Left ventricle myocardium superior (tissue), 1 donor: ENCODE data around the gene KRI1. TPM values are rescaled to one million over a fixed set of nuclear protein-coding genes. Genes with fewer than 3 reads are reported as not detected.
A peak's percentile ranks its signal among the peaks of the same experiment; 100 is the strongest.
"Not testable (repeated sequence)": the region's sequence is repeated elsewhere in the genome, so short reads cannot be mapped to it uniquely, and the experiment has no call there.

Experiments
- ATAC-seq: fragments of 200-7000 bp; cut with Tn5 transposase; one replicate; pipeline ENCODE4 v1.9.1; 2020; ENCODE audit warnings: mild to moderate bottlenecking, moderate library complexity
- DNase-seq: peaks from one replicate; pipeline ENCODE4 v3.0.0-alpha.2; 2020
- intact Hi-C: fragments of 100-400 bp; cut with micrococcal nuclease; formaldehyde crosslinking; loops from one replicate; pipeline ENCODE4 v1.11.0; 2022
- total RNA-seq: library from RNA; stranded (reverse); fragmentation: NEBNext Ultra II Directional; extraction: Animal tissue kit (Norgen Biotek cat#: 25700); gene quantifications from one replicate; pipeline ENCODE4 v1.2.1, GENCODE V29; 2021
- donor health status: DM: no; HTN: yes; CAD: no; lungs with severe emphysema.

Gene KRI1
- total RNA-seq, 1 donor from 2014 or later: 9.3 TPM

- ATAC-seq (peak; percentile 94), DNase-seq (peak; percentile 90)
- intact Hi-C loops: loop anchor here (2.0 kb wide), 1 partner anchor 64 kb away; no protein-coding TSS in a partner anchor
Observed at GRCh38 chr19:10580979-10581631, 15.3 kb upstream of the KRI1 start.

GRCh38 chr19:10577951-10578350 lies 12.1 kb upstream of the KRI1 start:
- ATAC-seq (no peak), DNase-seq (no peak)
- intact Hi-C loops: no loop called here

- ATAC-seq: no peak
- no peak for DNase-seq
- intact Hi-C loops: no loop called here
Observed at GRCh38 chr19:10575011-10575716, 9.4 kb upstream of the KRI1 start.

GRCh38 chr19:10574462-10574861 lies 8.7 kb upstream of the KRI1 start:
- DNase-seq: no peak
- intact Hi-C loops: no loop called here
- ATAC-seq: no peak

- DNase-seq, intact Hi-C loops, ATAC-seq: not testable (repeated sequence)
Observed at GRCh38 chr19:10573793-10574192, 8.0 kb upstream of the KRI1 start.

- intact Hi-C loops: no loop called here
- peak; percentile 100 for DNase-seq
- peak; percentile 84 for ATAC-seq
Observed at GRCh38 chr19:10568826-10569651, 3.2 kb upstream of the KRI1 start, which contains the start of gene CDKN2D. Gene CDKN2D (minus strand): TSS chr19:10568979. CDS start chr19:10568653, 326 bp downstream.

GRCh38 chr19:10568062-10568825 lies 2.4 kb upstream of the KRI1 start:
- DNase-seq: no peak
- intact Hi-C loops: no loop called here
- no peak for ATAC-seq

GRCh38 chr19:10567656-10568055 lies 1.8 kb upstream of the KRI1 start:
- ATAC-seq: no peak
- DNase-seq: no peak
- intact Hi-C loops: no loop called here

- peak; percentile 45 for DNase-seq
- ATAC-seq: no peak
Observed at GRCh38 chr19:10566658-10567410, 1.0 kb upstream of the KRI1 start.

GRCh38 chr19:10566408-10566657 lies 523 bp upstream of the KRI1 start:
- DNase-seq: no peak
- no peak for ATAC-seq
- intact Hi-C loops: no loop called here

More at GRCh38 chr19:10566658-10567410, 1.0 kb upstream of the KRI1 start:
- intact Hi-C loops: no loop called here

- intact Hi-C loops: no loop called here
- ATAC-seq (peak; percentile 3), DNase-seq (peak; percentile 61)
Observed at GRCh38 chr19:10565028-10565566, 713 bp downstream of the KRI1 start.

GRCh38 chr19:10562609-10563008 lies 3.2 kb downstream of the KRI1 start:
- intact Hi-C loops: no loop called here
- no peak for ATAC-seq
- no peak for DNase-seq

GRCh38 chr19:10560154-10560553 lies 5.7 kb downstream of the KRI1 start:
- intact Hi-C loops: no loop called here
- DNase-seq: no peak
- no peak for ATAC-seq

GRCh38 chr19:10557603-10558197 lies 8.1 kb downstream of the KRI1 start:
- DNase-seq: no peak
- intact Hi-C loops: no loop called here
- no peak for ATAC-seq

- ATAC-seq (no peak), DNase-seq (no peak)
- intact Hi-C loops: no loop called here
Observed at GRCh38 chr19:10555610-10555973, 10.2 kb downstream of the KRI1 start.

GRCh38 chr19:10554760-10555609 lies 10.8 kb downstream of the KRI1 start:
- no peak for DNase-seq
- intact Hi-C loops: no loop called here
- ATAC-seq: no peak

GRCh38 chr19:10553943-10554381 lies 11.8 kb downstream of the KRI1 start:
- intact Hi-C loops: no loop called here
- ATAC-seq (no peak), DNase-seq (peak; percentile 34)
